Panc1 (cell line): ENCODE measurements around the gene NDUFV1. TPM values are rescaled to one million over a fixed set of nuclear protein-coding genes. Genes with fewer than 3 reads are reported as not detected.

ENCODE experiments used
- ATAC-seq: fragments of 200-7000 bp; cut with Tn5 transposase; 2 replicates; pipeline ENCODE4 v1.9.1; 2020; ENCODE audit warnings: mild to moderate bottlenecking, moderate library complexity
- BruUV-seq: library from RNA; stranded (reverse); fragments of 400-500 nt; replicated peaks from 2 replicates; lab custom pipeline; 2021; lab: Mats Ljungman, UMichigan
- CTCF ChIA-PET: fragments of 300-600 bp; sonication (Branson Sonifier 250); formaldehyde crosslinking; loops from one replicate; lab custom pipeline; 2022; ENCODE audit warnings: antibody characterized with exemption; lab: Charles Lee
- POLR2A ChIA-PET: fragments of 300-600 bp; sonication (Branson Sonifier 250); formaldehyde crosslinking; loops from one replicate; lab custom pipeline; 2022; ENCODE audit warnings: antibody characterized with exemption; lab: Charles Lee
- DNase-seq: peaks from one replicate; pipeline ENCODE4 v3.0.0-alpha.2; 2010; ENCODE audit warnings: low read depth, low spot score
- H3K27ac ChIP-seq: 2 replicates; pipeline ENCODE4 v1.5.1; 2011; ENCODE audit warnings: mild to moderate bottlenecking, low read length, inconsistent platforms
- H3K27me3 ChIP-seq: fragments of 200-500 bp; sonication (Bioruptor generic); 2 replicates; pipeline ENCODE4 v1.6.0; 2014; ENCODE audit warnings: low read length, inconsistent platforms; ENCODE audit not compliant: control insufficient read depth, insufficient read depth
- H3K36me3 ChIP-seq: fragments of 200-500 bp; sonication (Bioruptor generic); 2 replicates; pipeline ENCODE4 v1.5.1; 2014; ENCODE audit warnings: inconsistent platforms, mild to moderate bottlenecking, low read length, moderate library complexity; ENCODE audit not compliant: control insufficient read depth, insufficient read depth
- H3K4me1 ChIP-seq: 2 replicates; pipeline ENCODE4 v1.5.1; 2011; ENCODE audit warnings: inconsistent platforms, mild to moderate bottlenecking, low read length, moderate library complexity; ENCODE audit not compliant: control insufficient read depth, insufficient read depth
- H3K4me3 ChIP-seq, 2 experiments: 2 replicates each; pipeline ENCODE4 v1.5.1; 2011 to 2012; ENCODE audit warnings: low read depth in 2 of 2, low read length in 2 of 2, mild to moderate bottlenecking in 2 of 2, inconsistent platforms in 1 of 2, moderate library complexity in 1 of 2
- H3K9me3 ChIP-seq: fragments of 200-500 bp; sonication (Bioruptor generic); 2 replicates; pipeline ENCODE4 v1.5.1; 2014; ENCODE audit warnings: low read depth, mild to moderate bottlenecking, inconsistent platforms, low read length, moderate library complexity; ENCODE audit not compliant: control insufficient read depth, insufficient read depth
- POLR2AphosphoS5 ChIP-seq: IDR thresholded peaks from 2 replicates; pipeline ENCODE4 v1.6.1; 2012; ENCODE audit warnings: mild to moderate bottlenecking, low read depth, low read length, moderate library complexity
- SIN3A ChIP-seq: IDR thresholded peaks from 2 replicates; pipeline ENCODE4 v1.6.1; 2012; ENCODE audit warnings: low read depth, mild to moderate bottlenecking, low read length, moderate library complexity, borderline replicate concordance; ENCODE audit not compliant: insufficient read depth
- TCF7L2 ChIP-seq: IDR thresholded peaks from 2 replicates; pipeline ENCODE4 v1.6.1; 2011; ENCODE audit warnings: mild to moderate bottlenecking, low read depth, low read length, inconsistent platforms
- in situ Hi-C: cut with HindIII; loops from 2 replicates; pipeline ENCODE4 v1.10.0; 2016; ENCODE audit warnings: low sequenced_read_pairs, low pct_unique_long_range_greater_than_20kb
- intact Hi-C: fragments of 100-400 bp; cut with micrococcal nuclease; formaldehyde crosslinking; loops from one replicate; pipeline ENCODE4 v1.10.0; 2022; ENCODE audit not compliant: unreplicated experiment
- total RNA-seq: library from RNA; stranded (reverse); gene quantifications from one replicate; pipeline ENCODE4 v1.2.1, GENCODE V29; 2021; ENCODE audit not compliant: unreplicated experiment
- TF ChIP-seq, protein P1 (sequence below): fragments of 450-650 bp; IDR thresholded peaks from 2 replicates; pipeline ENCODE4 v1.5.1; 2017; ENCODE audit warnings: mild to moderate bottlenecking
- TF ChIP-seq, protein P2 (sequence below), 2 experiments: IDR thresholded peaks; 2 replicates each; pipeline ENCODE4 v1.6.1; 2011 to 2012; ENCODE audit warnings: low read depth in 2 of 2, control low read depth in 1 of 2, low read length in 1 of 2, mild to moderate bottlenecking in 1 of 2, moderate library complexity in 1 of 2; ENCODE audit not compliant: insufficient read depth in 1 of 2

NDUFV1 gene
- total RNA-seq, 1 experiment from 2014 or later: 281 TPM

DNA sequence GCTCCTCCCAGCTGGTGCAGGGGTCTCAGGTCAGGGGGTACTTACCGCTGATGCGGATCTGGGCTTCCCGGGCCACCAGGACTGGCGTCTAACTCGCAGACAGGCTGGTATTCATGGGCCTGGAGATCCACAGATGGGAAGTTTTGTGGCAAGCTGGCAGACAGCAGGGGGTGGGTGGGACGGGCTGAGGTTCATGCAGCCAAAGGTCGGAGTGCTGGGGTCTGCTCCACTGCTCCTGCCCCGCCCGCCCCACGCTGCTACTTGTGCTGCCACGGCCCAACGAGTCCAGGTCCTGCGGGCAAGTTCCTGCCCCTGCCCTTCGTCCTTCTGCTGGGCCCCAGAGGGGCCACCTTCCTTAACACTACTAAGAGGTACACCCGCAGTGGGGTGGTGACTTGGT lies 40.7 kb downstream of the NDUFV1 start:
- no peak for DNase-seq
- BruUV-seq: no TSS peak
- in situ Hi-C loops: no loop called here

DNA sequence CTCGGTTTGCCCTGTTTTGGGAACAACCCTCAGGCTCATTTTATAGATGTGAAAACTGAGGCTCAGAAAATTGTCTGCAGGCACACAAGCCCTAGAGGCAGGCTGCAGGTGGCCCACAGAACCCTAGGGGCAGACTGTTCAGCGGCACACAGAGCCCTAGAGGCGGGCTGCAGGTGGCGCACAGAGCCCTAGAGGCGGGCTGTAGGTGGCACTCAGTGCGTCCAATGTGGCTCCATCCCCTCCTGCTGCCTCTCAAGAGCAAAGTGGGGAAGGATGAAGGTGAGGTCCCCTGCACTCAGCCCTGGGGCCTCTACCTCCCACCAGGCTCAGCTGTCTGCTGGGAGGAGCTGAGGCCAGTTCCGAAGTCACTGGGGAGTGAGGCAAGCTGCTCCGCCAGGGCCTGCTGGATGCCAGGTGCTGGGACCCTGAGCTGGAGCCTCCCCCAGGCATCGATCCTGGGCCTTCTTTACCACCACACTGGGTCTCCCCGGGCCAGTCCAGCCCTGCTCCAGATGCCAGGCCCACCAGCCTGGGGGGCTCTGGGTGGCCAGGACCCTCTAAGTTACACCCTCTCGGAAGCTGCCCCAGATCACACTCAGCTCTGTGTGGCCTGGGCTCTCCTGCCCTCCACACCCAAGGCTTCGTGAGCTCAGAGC lies 41.5 kb downstream of the NDUFV1 start:
- H3K9me3 ChIP-seq: no peaks in the 10 kb centered on the region
- intact Hi-C loops (loop anchor here (10.0 kb wide), 1 partner anchor 57 kb away; no protein-coding TSS in a partner anchor), in situ Hi-C loops (no loop called here)
- no peak for DNase-seq
- peaks cover 4% of the 10 kb centered on the region; the same call in 1 of the 2 replicates for H3K4me1 ChIP-seq
- peak; percentile 86 for ATAC-seq
- H3K36me3 ChIP-seq: no peaks in the 10 kb centered on the region
- H3K27ac ChIP-seq: no peak overlapping the region
- BruUV-seq: no TSS peak
- ChIA-PET CTCF (interaction anchor here (0.6 to 1.3 kb wide), 4 partner anchors 11 to 792 kb away, joined by 3 to 8 read pairs (median 6); partner anchors contain the start of gene NUDT8), POLR2A (no interaction called here)
- TF ChIP-seq, protein P1, sequence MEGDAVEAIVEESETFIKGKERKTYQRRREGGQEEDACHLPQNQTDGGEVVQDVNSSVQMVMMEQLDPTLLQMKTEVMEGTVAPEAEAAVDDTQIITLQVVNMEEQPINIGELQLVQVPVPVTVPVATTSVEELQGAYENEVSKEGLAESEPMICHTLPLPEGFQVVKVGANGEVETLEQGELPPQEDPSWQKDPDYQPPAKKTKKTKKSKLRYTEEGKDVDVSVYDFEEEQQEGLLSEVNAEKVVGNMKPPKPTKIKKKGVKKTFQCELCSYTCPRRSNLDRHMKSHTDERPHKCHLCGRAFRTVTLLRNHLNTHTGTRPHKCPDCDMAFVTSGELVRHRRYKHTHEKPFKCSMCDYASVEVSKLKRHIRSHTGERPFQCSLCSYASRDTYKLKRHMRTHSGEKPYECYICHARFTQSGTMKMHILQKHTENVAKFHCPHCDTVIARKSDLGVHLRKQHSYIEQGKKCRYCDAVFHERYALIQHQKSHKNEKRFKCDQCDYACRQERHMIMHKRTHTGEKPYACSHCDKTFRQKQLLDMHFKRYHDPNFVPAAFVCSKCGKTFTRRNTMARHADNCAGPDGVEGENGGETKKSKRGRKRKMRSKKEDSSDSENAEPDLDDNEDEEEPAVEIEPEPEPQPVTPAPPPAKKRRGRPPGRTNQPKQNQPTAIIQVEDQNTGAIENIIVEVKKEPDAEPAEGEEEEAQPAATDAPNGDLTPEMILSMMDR: no peak; the same call in 1 of the 2 replicates
- TF ChIP-seq, protein P2, sequence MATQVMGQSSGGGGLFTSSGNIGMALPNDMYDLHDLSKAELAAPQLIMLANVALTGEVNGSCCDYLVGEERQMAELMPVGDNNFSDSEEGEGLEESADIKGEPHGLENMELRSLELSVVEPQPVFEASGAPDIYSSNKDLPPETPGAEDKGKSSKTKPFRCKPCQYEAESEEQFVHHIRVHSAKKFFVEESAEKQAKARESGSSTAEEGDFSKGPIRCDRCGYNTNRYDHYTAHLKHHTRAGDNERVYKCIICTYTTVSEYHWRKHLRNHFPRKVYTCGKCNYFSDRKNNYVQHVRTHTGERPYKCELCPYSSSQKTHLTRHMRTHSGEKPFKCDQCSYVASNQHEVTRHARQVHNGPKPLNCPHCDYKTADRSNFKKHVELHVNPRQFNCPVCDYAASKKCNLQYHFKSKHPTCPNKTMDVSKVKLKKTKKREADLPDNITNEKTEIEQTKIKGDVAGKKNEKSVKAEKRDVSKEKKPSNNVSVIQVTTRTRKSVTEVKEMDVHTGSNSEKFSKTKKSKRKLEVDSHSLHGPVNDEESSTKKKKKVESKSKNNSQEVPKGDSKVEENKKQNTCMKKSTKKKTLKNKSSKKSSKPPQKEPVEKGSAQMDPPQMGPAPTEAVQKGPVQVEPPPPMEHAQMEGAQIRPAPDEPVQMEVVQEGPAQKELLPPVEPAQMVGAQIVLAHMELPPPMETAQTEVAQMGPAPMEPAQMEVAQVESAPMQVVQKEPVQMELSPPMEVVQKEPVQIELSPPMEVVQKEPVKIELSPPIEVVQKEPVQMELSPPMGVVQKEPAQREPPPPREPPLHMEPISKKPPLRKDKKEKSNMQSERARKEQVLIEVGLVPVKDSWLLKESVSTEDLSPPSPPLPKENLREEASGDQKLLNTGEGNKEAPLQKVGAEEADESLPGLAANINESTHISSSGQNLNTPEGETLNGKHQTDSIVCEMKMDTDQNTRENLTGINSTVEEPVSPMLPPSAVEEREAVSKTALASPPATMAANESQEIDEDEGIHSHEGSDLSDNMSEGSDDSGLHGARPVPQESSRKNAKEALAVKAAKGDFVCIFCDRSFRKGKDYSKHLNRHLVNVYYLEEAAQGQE (IDR thresholded peaks at IDR 0.05; ENCODE audit: insufficient read depth in 1 of 2, low read depth in 2 of 2, low read length in 1 of 2): no peak
- no peak for TF ChIP-seq SIN3A
- no peak for TF ChIP-seq TCF7L2
- TF ChIP-seq POLR2AphosphoS5: no peak
- 0 out of 2 replicates have a peak, but pooled peaks cover 2% of the 10 kb centered on the region for H3K27me3 ChIP-seq
- H3K4me3 ChIP-seq: no peak overlapping the region

More for the DNA sequence above, 40.7 kb downstream of the NDUFV1 start:
- no peaks in the 10 kb centered on the region for H3K9me3 ChIP-seq
- H3K27me3 ChIP-seq: 0 out of 2 replicates have a peak, but pooled peaks cover 2% of the 10 kb centered on the region
- H3K4me1 ChIP-seq: peaks cover 4% of the 10 kb centered on the region; the same call in 1 of the 2 replicates
- intact Hi-C loops: loop anchor here (10.0 kb wide), 1 partner anchor 57 kb away; no protein-coding TSS in a partner anchor
- H3K36me3 ChIP-seq: no peaks in the 10 kb centered on the region
- POLR2A ChIA-PET: no interaction called here
- CTCF ChIA-PET: interaction anchor here (0.6 to 1.3 kb wide), 2 partner anchors 18 to 791 kb away, joined by 7 to 8 read pairs; partner anchors contain the start of gene NUDT8
- TF ChIP-seq, protein P1: no peak
- TF ChIP-seq TCF7L2 (no peak), POLR2AphosphoS5 (no peak), SIN3A (no peak)
- TF ChIP-seq, protein P2 (IDR thresholded peaks at IDR 0.05; ENCODE audit: insufficient read depth in 1 of 2, low read depth in 2 of 2, low read length in 1 of 2): no peak
- H3K4me3 ChIP-seq: no peak overlapping the region
- ATAC-seq: no peak
- H3K27ac ChIP-seq: no peak overlapping the region
